ENCODE measurements around the gene MON1A.

The MON1A gene

DNA sequence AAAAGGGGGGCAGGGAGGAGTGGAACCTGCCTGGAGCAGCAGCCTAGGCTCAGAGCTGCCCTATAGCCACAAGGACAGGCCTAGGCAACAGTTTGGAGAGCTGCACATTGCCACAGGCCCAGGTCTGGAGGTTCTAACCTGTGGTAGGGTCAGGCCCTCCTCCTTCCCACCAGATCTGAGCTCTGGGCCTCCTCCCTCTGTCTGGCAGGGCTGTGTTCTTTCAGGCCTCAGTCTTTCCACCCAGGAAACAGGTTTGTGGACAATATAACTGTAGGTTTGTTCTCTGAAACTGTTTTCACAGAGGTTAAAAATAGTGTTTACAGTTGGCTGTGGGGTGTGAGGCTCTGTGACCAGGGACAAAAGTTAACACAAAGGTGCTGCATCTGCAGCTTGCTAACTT lies 50.9 kb downstream of the MON1A start:
- TF ChIP-seq SIN3A (IDR thresholded peaks at IDR 0.05; ENCODE audit: borderline replicate concordance, insufficient read depth, low read length) (no peak), POLR2AphosphoS5 (IDR thresholded peaks at IDR 0.05; ENCODE audit: low read depth, low read length) (no peak), FOXP2 (optimal IDR thresholded peaks at IDR 0.05; ENCODE audit: borderline replicate concordance, extremely low read depth, extremely low read length, insufficient read depth) (no peak), TAF1 (IDR thresholded peaks at IDR 0.05; ENCODE audit: borderline replicate concordance, insufficient read depth, low read length) (no peak)
- TF ChIP-seq, protein P1, sequence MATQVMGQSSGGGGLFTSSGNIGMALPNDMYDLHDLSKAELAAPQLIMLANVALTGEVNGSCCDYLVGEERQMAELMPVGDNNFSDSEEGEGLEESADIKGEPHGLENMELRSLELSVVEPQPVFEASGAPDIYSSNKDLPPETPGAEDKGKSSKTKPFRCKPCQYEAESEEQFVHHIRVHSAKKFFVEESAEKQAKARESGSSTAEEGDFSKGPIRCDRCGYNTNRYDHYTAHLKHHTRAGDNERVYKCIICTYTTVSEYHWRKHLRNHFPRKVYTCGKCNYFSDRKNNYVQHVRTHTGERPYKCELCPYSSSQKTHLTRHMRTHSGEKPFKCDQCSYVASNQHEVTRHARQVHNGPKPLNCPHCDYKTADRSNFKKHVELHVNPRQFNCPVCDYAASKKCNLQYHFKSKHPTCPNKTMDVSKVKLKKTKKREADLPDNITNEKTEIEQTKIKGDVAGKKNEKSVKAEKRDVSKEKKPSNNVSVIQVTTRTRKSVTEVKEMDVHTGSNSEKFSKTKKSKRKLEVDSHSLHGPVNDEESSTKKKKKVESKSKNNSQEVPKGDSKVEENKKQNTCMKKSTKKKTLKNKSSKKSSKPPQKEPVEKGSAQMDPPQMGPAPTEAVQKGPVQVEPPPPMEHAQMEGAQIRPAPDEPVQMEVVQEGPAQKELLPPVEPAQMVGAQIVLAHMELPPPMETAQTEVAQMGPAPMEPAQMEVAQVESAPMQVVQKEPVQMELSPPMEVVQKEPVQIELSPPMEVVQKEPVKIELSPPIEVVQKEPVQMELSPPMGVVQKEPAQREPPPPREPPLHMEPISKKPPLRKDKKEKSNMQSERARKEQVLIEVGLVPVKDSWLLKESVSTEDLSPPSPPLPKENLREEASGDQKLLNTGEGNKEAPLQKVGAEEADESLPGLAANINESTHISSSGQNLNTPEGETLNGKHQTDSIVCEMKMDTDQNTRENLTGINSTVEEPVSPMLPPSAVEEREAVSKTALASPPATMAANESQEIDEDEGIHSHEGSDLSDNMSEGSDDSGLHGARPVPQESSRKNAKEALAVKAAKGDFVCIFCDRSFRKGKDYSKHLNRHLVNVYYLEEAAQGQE (IDR thresholded peaks at IDR 0.05; ENCODE audit: insufficient read depth in 1 of 2, low read depth in 2 of 2, low read length in 2 of 2), result no peak

DNA sequence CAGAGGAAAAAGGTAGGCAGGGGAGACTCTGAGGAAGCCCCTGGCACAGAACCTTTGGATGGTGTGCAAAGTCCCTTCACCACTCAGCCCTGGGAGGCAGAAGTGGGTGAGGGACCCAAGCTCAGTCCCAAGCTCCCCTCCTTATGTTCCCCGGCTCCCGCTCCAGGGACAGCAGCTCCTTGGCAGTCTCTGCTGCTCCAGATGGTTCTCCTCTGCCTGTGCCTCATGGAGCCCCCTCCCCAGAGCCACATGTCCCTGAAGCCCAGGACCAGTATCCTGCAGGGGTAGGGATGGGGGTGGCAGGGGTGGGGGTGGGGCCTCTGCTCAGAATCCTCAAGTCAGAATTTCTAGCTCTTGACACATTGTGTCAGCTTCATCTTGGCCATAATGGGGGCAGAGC lies 51.9 kb downstream of the MON1A start:
- TF ChIP-seq POLR2AphosphoS5 (IDR thresholded peaks at IDR 0.05; ENCODE audit: low read depth, low read length), result no peak
- TF ChIP-seq TAF1 (IDR thresholded peaks at IDR 0.05; ENCODE audit: borderline replicate concordance, insufficient read depth, low read length), result no peak
- TF ChIP-seq SIN3A (IDR thresholded peaks at IDR 0.05; ENCODE audit: borderline replicate concordance, insufficient read depth, low read length), result no peak
- TF ChIP-seq, protein P1 (IDR thresholded peaks at IDR 0.05; ENCODE audit: insufficient read depth in 1 of 2, low read depth in 2 of 2, low read length in 2 of 2), result no peak
- no peak for TF ChIP-seq FOXP2 (optimal IDR thresholded peaks at IDR 0.05; ENCODE audit: borderline replicate concordance, extremely low read depth, extremely low read length, insufficient read depth)

DNA sequence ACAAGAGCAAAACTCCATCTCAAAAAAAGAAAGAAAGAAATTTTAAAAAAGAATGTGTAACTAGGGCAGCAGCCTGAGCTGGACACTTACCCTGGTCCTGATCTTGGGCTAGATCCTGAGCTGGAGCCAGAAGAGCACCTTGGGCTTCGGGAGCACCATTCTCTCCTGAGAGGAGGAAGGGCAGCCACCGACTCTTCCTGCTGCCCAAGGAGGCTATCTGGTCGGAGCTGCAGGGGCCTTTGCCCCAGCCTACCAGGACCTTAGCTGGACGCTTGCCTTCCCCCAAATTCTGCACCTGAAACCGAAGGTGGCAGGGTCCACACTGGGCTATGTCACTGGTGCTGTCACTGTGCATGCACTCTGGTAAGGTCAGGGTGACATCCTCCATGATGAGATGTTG lies 53.0 kb downstream of the MON1A start:
- no peak for TF ChIP-seq TAF1 (IDR thresholded peaks at IDR 0.05; ENCODE audit: borderline replicate concordance, insufficient read depth, low read length)
- TF ChIP-seq POLR2AphosphoS5 (IDR thresholded peaks at IDR 0.05; ENCODE audit: low read depth, low read length), result no peak
- no peak for TF ChIP-seq FOXP2 (optimal IDR thresholded peaks at IDR 0.05; ENCODE audit: borderline replicate concordance, extremely low read depth, extremely low read length, insufficient read depth)
- no peak for TF ChIP-seq SIN3A (IDR thresholded peaks at IDR 0.05; ENCODE audit: borderline replicate concordance, insufficient read depth, low read length)
- TF ChIP-seq, protein P1 (IDR thresholded peaks at IDR 0.05; ENCODE audit: insufficient read depth in 1 of 2, low read depth in 2 of 2, low read length in 2 of 2), result no peak

DNA sequence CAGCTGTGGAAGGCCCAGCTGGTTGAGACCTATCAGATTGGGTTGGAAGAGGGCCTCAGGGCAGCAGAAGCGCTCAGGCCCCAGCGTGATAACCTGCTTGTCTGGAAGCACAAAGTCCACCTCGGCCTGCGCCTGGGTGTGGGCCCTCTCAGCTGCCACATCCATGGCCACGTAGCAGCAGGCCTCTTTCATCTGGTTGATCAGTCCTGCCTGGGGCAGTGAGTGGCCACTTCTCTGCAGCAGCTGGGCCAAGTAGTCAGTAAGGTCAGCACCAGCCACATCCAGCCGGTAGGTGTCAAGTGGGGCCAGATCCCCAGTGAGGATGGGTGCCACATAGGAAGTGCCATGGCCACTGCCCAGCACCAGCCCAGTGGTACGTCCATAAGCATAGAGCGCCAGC lies 56.0 kb downstream of the MON1A start:
- TF ChIP-seq, protein P1 (IDR thresholded peaks at IDR 0.05; ENCODE audit: insufficient read depth in 1 of 2, low read depth in 2 of 2, low read length in 2 of 2), result no peak
- TF ChIP-seq TAF1 (IDR thresholded peaks at IDR 0.05; ENCODE audit: borderline replicate concordance, insufficient read depth, low read length) (no peak), POLR2AphosphoS5 (IDR thresholded peaks at IDR 0.05; ENCODE audit: low read depth, low read length) (no peak), FOXP2 (optimal IDR thresholded peaks at IDR 0.05; ENCODE audit: borderline replicate concordance, extremely low read depth, extremely low read length, insufficient read depth) (no peak), SIN3A (IDR thresholded peaks at IDR 0.05; ENCODE audit: borderline replicate concordance, insufficient read depth, low read length) (no peak)

DNA sequence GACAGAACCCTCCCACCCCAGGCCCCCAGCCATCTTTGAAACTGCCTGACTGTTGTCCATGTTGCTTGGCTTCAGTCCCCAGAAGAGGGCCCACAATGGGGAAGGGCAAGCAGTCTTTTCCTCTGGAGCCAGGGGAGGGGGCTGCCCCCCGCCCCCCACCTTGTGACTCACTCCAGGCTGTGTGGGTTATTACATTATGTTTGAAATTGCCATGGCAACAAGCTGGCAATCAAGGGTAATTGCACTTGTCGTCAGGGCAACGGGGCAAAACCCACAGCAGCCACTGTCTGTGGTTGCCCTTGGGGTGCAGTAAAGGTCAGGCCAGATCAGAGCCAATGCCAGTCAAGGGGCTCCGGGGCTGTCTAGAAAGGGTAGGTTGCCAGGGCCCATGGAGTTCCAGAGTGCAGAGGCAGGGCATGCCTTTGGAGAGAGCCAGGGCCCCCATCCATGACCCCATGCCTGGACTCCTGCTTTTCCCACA lies 56.8 kb downstream of the MON1A start:
- no peak for TF ChIP-seq SIN3A (IDR thresholded peaks at IDR 0.05; ENCODE audit: borderline replicate concordance, insufficient read depth, low read length)
- TF ChIP-seq, protein P1 (IDR thresholded peaks at IDR 0.05; ENCODE audit: insufficient read depth in 1 of 2, low read depth in 2 of 2, low read length in 2 of 2), result no peak
- no peak for TF ChIP-seq POLR2AphosphoS5 (IDR thresholded peaks at IDR 0.05; ENCODE audit: low read depth, low read length)
- TF ChIP-seq TAF1 (IDR thresholded peaks at IDR 0.05; ENCODE audit: borderline replicate concordance, insufficient read depth, low read length), result no peak
- no peak for TF ChIP-seq FOXP2 (optimal IDR thresholded peaks at IDR 0.05; ENCODE audit: borderline replicate concordance, extremely low read depth, extremely low read length, insufficient read depth)

Measured in PFSK-1 (cell line).